Measurements from ENCODE around the gene SFXN5. TPM values are rescaled to one million over a fixed set of nuclear protein-coding genes. Genes with fewer than 3 reads are reported as not detected.

SFXN5 gene
- total RNA-seq, 1 donor from 2014 or later = 29.8 TPM

DNA sequence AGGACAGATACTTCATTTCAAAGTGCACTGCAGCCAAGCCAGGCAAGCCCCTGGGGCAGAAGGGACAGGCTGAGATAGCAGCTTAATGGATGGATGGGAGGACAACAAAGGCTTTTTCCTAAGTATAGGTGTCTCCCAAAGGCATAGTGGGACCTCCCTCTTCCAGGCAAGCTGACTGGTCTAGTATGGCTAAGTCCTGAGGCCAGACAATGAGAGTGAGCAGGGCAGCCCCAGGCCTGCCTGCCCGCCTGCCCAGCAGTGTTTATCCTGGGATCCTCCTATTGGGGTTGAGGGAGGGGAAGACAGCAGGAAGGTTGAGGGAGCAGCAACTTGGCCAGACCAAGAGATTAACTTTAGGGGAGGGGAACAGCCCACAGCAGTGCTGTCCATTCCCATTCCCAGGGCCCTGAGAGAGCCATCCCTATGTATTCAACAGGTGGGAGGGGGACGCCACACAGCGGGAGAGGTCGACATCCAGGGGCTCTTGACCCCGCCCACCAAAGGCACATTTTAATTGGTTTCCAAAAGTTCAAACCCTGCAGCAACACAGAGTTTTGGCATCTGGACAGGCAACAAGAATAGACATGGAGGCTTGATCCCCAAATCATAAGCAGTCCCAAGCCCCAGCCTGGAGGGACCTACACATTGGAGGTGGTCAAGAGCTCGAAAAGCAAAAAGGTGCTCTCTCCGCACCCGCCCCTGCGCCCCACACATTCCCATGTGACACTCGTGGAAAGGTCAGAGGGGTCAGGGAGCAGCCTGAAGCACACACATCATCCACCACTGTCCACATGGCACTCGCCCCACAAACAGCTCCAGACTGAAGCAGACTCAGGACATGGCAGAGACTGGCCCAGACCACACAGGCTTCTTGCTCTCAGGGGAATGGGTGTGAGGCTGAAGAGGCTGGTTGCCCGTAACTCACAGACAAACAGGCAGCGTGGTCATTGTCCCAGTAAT, 2.9 kb upstream of the SFXN5 start:
- H3K4me3 Mint-ChIP-seq (ENCODE audit: unreplicated experiment) = no peak overlapping the region
- TF ChIP-seq, protein P1, sequence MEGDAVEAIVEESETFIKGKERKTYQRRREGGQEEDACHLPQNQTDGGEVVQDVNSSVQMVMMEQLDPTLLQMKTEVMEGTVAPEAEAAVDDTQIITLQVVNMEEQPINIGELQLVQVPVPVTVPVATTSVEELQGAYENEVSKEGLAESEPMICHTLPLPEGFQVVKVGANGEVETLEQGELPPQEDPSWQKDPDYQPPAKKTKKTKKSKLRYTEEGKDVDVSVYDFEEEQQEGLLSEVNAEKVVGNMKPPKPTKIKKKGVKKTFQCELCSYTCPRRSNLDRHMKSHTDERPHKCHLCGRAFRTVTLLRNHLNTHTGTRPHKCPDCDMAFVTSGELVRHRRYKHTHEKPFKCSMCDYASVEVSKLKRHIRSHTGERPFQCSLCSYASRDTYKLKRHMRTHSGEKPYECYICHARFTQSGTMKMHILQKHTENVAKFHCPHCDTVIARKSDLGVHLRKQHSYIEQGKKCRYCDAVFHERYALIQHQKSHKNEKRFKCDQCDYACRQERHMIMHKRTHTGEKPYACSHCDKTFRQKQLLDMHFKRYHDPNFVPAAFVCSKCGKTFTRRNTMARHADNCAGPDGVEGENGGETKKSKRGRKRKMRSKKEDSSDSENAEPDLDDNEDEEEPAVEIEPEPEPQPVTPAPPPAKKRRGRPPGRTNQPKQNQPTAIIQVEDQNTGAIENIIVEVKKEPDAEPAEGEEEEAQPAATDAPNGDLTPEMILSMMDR (IDR thresholded peaks at IDR 0.05; ENCODE audit: unreplicated experiment) = no peak
- no peaks in the 10 kb centered on the region for H3K9me3 Mint-ChIP-seq (ENCODE audit: unreplicated experiment)
- no peak for DNase-seq (ENCODE audit: low spot score)
- peaks cover 26% of the 10 kb centered on the region for H3K27me3 Mint-ChIP-seq (ENCODE audit: unreplicated experiment)
- peaks cover 45% of the 10 kb centered on the region for H3K36me3 Mint-ChIP-seq (ENCODE audit: low read depth, unreplicated experiment)
- no peak overlapping the region for H3K27ac Mint-ChIP-seq (ENCODE audit: unreplicated experiment)
- H3K4me1 Mint-ChIP-seq (ENCODE audit: unreplicated experiment) = peaks cover 14% of the 10 kb centered on the region

DNA sequence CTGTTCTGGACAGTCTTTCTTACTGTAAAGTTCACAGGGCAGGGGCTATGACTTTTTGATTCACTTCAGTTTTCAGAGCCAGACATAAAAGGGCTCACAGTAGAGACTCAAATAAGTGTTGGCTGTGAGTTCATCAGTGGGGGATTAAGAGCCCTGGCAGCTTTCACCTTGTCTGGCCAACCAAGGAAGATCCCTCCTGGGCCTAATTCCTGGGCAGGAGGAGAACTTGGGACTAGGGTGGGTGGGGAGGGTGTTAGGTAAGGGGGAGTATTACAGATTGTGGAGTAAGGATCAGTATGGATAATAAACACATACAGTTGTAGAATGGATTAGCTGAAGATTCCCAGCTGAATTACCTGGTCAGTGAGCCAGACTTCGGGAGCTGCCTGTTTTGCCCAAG, 904 bp upstream of the SFXN5 start:
- peaks cover 22% of the 10 kb centered on the region for H3K27me3 Mint-ChIP-seq (ENCODE audit: unreplicated experiment)
- no peaks in the 10 kb centered on the region for H3K9me3 Mint-ChIP-seq (ENCODE audit: unreplicated experiment)
- DNase-seq (ENCODE audit: low spot score) = no peak
- peaks cover 32% of the 10 kb centered on the region for H3K36me3 Mint-ChIP-seq (ENCODE audit: low read depth, unreplicated experiment)
- TF ChIP-seq, protein P1 (IDR thresholded peaks at IDR 0.05; ENCODE audit: unreplicated experiment) = no peak
- peak overlapping the region; percentile 90 for H3K27ac Mint-ChIP-seq (ENCODE audit: unreplicated experiment)
- H3K4me1 Mint-ChIP-seq (ENCODE audit: unreplicated experiment) = peaks cover 29% of the 10 kb centered on the region
- peak overlapping the region; percentile 94 for H3K4me3 Mint-ChIP-seq (ENCODE audit: unreplicated experiment)

DNA sequence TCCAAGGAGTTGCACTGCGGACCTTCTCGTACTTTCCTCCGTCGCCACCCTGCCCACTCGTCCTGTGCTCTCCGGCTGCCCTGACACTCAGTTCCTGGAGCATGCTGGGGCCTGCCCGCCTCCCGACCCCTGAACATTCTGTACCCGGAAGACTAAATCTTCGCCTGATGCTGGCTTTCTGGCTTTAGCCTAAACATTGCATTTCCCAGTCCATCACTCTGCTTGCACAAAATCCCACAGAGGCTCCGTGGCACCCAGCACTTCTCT, 550 bp upstream of the SFXN5 start:
- Mint-ChIP-seq H3K27ac (ENCODE audit: unreplicated experiment) (peak overlapping the region; percentile 90), H3K9me3 (ENCODE audit: unreplicated experiment) (no peaks in the 10 kb centered on the region), H3K36me3 (ENCODE audit: low read depth, unreplicated experiment) (peaks cover 28% of the 10 kb centered on the region), H3K4me3 (ENCODE audit: unreplicated experiment) (peak overlapping the region; percentile 94), H3K4me1 (ENCODE audit: unreplicated experiment) (peaks cover 32% of the 10 kb centered on the region), H3K27me3 (ENCODE audit: unreplicated experiment) (peaks cover 19% of the 10 kb centered on the region)
- DNase-seq (ENCODE audit: low spot score) = no peak
- TF ChIP-seq, protein P1 (IDR thresholded peaks at IDR 0.05; ENCODE audit: unreplicated experiment) = no peak

DNA sequence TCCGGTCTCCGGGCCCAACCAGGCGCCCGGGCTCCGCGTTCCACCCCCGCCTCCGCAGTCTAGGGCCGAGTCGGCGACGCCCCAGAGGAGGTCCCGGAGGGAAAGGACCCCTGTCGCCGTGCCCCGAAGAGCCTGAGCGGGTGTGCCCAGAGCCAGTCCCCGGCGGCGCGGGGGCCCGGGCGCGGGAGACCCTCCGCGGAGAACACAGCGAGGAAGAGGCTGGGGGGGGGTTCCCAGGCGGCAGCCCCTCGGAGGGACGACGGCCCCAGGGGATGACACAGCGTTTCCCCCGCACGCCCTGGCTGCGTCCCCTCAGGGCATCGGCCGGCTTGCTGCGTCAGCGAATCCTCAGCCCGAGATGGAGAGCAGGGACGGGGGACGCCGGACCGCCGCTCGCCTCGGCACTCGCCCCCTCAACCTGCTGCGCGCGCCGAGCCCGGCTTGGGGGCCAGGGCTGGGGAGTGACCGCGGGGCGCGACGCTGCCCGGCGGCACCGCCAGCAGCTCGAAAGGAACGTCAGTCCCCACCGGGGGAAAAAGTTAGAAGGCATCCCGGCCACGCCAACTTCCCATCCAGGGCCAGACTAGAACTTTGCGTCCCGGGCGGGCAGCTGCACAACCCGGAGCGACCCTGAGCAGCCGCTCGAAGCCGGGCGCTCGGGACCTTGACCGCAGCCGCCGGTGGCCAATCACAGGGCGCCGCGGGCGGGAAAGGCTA, 711 bp downstream of the SFXN5 start:
- Mint-ChIP-seq H3K36me3 (ENCODE audit: low read depth, unreplicated experiment) (peaks cover 21% of the 10 kb centered on the region), H3K27me3 (ENCODE audit: unreplicated experiment) (peaks cover 17% of the 10 kb centered on the region), H3K27ac (ENCODE audit: unreplicated experiment) (no peak overlapping the region), H3K9me3 (ENCODE audit: unreplicated experiment) (no peaks in the 10 kb centered on the region), H3K4me3 (ENCODE audit: unreplicated experiment) (peak overlapping the region; percentile 96), H3K4me1 (ENCODE audit: unreplicated experiment) (peaks cover 38% of the 10 kb centered on the region)
- TF ChIP-seq, protein P1 (IDR thresholded peaks at IDR 0.05; ENCODE audit: unreplicated experiment) = no peak
- DNase-seq (ENCODE audit: low spot score) = peak; percentile 57
